H1 (cell line): Measurements from ENCODE around the gene WDFY3. TPM values are rescaled to one million over a fixed set of nuclear protein-coding genes. Genes with fewer than 3 reads are reported as not detected.

Source experiments
- CTCF ChIA-PET: fragments of 300-600 bp; sonication (Branson Sonifier 250); formaldehyde crosslinking; loops from one replicate; lab custom pipeline; 2021; ENCODE audit not compliant: partially characterized antibody; lab: Charles Lee
- POLR2A ChIA-PET: fragments of 300-600 bp; sonication (Branson Sonifier 250); formaldehyde crosslinking; loops from one replicate; lab custom pipeline; 2021; ENCODE audit warnings: inconsistent platforms; ENCODE audit not compliant: partially characterized antibody; lab: Charles Lee
- DNase-seq, 2 experiments: peaks; one replicate each; pipeline versions ENCODE4 v3.0.0 to v3.0.0-alpha.2; 2010 to 2022; ENCODE audit warnings: low spot score in 2 of 2, low read depth in 1 of 2, mixed read lengths in 1 of 2
- FAIRE-seq: peaks from 2 replicates; lab custom pipeline; 2011; peaks lifted over from hg19 to GRCh38; lab: Jason Lieb, UNC
- H2AFZ ChIP-seq: 2 replicates; pipeline ENCODE4 v1.8.1; 2012; ENCODE audit warnings: low read length, inconsistent platforms
- H2AK5ac ChIP-seq: 2 replicates; pipeline ENCODE4 v1.6.1; 2013; ENCODE audit warnings: low read depth, low read length
- H2BK120ac ChIP-seq: replicated peaks from 2 replicates; pipeline ENCODE3; 2013; ENCODE audit warnings: low read depth, low read length, inconsistent platforms
- H2BK12ac ChIP-seq: 2 replicates; pipeline ENCODE4 v1.6.1; 2013; ENCODE audit warnings: low read depth, low read length
- H2BK15ac ChIP-seq: 2 replicates; pipeline ENCODE4 v1.6.1; 2013; ENCODE audit warnings: low read length
- H2BK20ac ChIP-seq: 2 replicates; pipeline ENCODE4 v1.6.1; 2013; ENCODE audit warnings: low read length
- H2BK5ac ChIP-seq: 2 replicates; pipeline ENCODE4 v1.6.1; 2013; ENCODE audit warnings: low read depth, low read length
- H3K14ac ChIP-seq: 2 replicates; pipeline ENCODE4 v1.6.1; 2013; ENCODE audit warnings: inconsistent platforms; ENCODE audit not compliant: insufficient read length
- H3K18ac ChIP-seq: 2 replicates; pipeline ENCODE4 v1.6.1; 2013; ENCODE audit warnings: low read length; ENCODE audit errors: extremely low read depth
- H3K23ac ChIP-seq: 2 replicates; pipeline ENCODE4 v1.6.1; 2013; ENCODE audit warnings: inconsistent platforms; ENCODE audit not compliant: insufficient read length
- H3K23me2 ChIP-seq: 2 replicates; pipeline ENCODE4 v1.6.1; 2013; ENCODE audit warnings: low read depth, low read length
- H3K27ac ChIP-seq: 2 replicates; pipeline ENCODE4 v1.6.1; 2011; ENCODE audit warnings: low read depth, low read length, inconsistent platforms
- H3K27me3 ChIP-seq, 4 experiments: replicated peaks in 1 of 4; 1 replicate in 1 of 4; 2 replicates in 3 of 4; pipeline versions ENCODE4 v1.6.1 to v1.8.1; 2011 to 2013; ENCODE audit warnings: low read length in 3 of 4, mild to moderate bottlenecking in 3 of 4, inconsistent platforms in 2 of 4, mixed read lengths in 2 of 4, moderate library complexity in 1 of 4; ENCODE audit not compliant: control insufficient read depth in 3 of 4, insufficient read depth in 3 of 4; ENCODE audit errors: extremely low read depth in 1 of 4
- H3K36me3 ChIP-seq, 4 experiments: 2 replicates each; pipeline versions ENCODE4 v1.6.1 to v1.8.1; 2011 to 2013; ENCODE audit warnings: mild to moderate bottlenecking in 4 of 4, low read length in 3 of 4, moderate library complexity in 2 of 4, control low read depth in 1 of 4, inconsistent platforms in 1 of 4; ENCODE audit not compliant: insufficient read depth in 4 of 4, control insufficient read depth in 2 of 4
- H3K4ac ChIP-seq: replicated peaks from 2 replicates; pipeline ENCODE3; 2013; ENCODE audit warnings: low read length, low read depth, mixed read lengths, inconsistent platforms; ENCODE audit not compliant: insufficient read length
- H3K4me1 ChIP-seq, 4 experiments: replicated peaks in 1 of 4; 1 replicate in 1 of 4; 2 replicates in 3 of 4; pipeline versions ENCODE4 v1.6.1 to v1.8.1; 2011 to 2013; ENCODE audit warnings: low read length in 3 of 4, inconsistent platforms in 2 of 4, mixed read lengths in 1 of 4; ENCODE audit not compliant: insufficient read depth in 4 of 4, control insufficient read depth in 3 of 4
- H3K4me2 ChIP-seq, 2 experiments: 2 replicates each; pipeline versions ENCODE4 v1.6.1 to v1.8.1; 2011 to 2013; ENCODE audit warnings: low read depth in 2 of 2, low read length in 2 of 2, control low read depth in 1 of 2, inconsistent platforms in 1 of 2, mild to moderate bottlenecking in 1 of 2; ENCODE audit not compliant: insufficient read depth in 1 of 2
- H3K4me3 ChIP-seq, 4 experiments: fragments of 200-600, 300-600 bp in 1 of 4; sonication (generic), shearing (Covaris generic), sonication (Bioruptor Twin) in 1 of 4; 2 replicates each; pipeline versions ENCODE4 v1.5.1 to v1.8.1; 2011 to 2016; ENCODE audit warnings: low read length in 4 of 4, low read depth in 3 of 4, control low read depth in 2 of 4, inconsistent platforms in 2 of 4, mild to moderate bottlenecking in 2 of 4, mixed read lengths in 1 of 4, moderate library complexity in 1 of 4; ENCODE audit not compliant: insufficient read depth in 2 of 4; ENCODE audit errors: extremely low read depth in 1 of 4
- H3K56ac ChIP-seq: replicated peaks from 2 replicates; pipeline ENCODE3; 2013; ENCODE audit warnings: low read depth, mild to moderate bottlenecking, mixed read lengths, low read length, inconsistent platforms; ENCODE audit not compliant: insufficient read length
- H3K79me1 ChIP-seq: 2 replicates; pipeline ENCODE4 v1.6.1; 2013; ENCODE audit warnings: low read depth, low read length, control low read depth
- H3K79me2 ChIP-seq, 2 experiments: 2 replicates each; pipeline versions ENCODE4 v1.6.1 to v1.8.1; 2012 to 2013; ENCODE audit warnings: low read length in 2 of 2, mild to moderate bottlenecking in 2 of 2, inconsistent platforms in 1 of 2; ENCODE audit not compliant: insufficient read depth in 2 of 2, control insufficient read depth in 1 of 2
- H3K9ac ChIP-seq, 4 experiments: replicated peaks in 1 of 4; 1 replicate in 1 of 4; 2 replicates in 3 of 4; pipeline versions ENCODE4 v1.6.1 to v1.8.1; 2011 to 2013; ENCODE audit warnings: low read depth in 3 of 4, low read length in 3 of 4, control low read depth in 2 of 4, mild to moderate bottlenecking in 2 of 4, moderate library complexity in 2 of 4, inconsistent platforms in 1 of 4; ENCODE audit errors: extremely low read depth in 1 of 4
- H3K9me3 ChIP-seq, 2 experiments: 2 replicates each; pipeline versions ENCODE4 v1.6.1 to v1.8.1; 2012 to 2013; ENCODE audit warnings: mild to moderate bottlenecking in 2 of 2, moderate library complexity in 2 of 2, control low read depth in 1 of 2, inconsistent platforms in 1 of 2, low read depth in 1 of 2, low read length in 1 of 2, mixed read lengths in 1 of 2; ENCODE audit not compliant: insufficient read depth in 2 of 2
- H4K20me1 ChIP-seq, 2 experiments: replicated peaks in 1 of 2; 2 replicates each; pipeline versions ENCODE3 to v1.8.1; 2011 to 2013; ENCODE audit warnings: inconsistent platforms in 2 of 2, low read length in 2 of 2, mild to moderate bottlenecking in 1 of 2; ENCODE audit not compliant: insufficient read depth in 2 of 2, control insufficient read depth in 1 of 2
- H4K5ac ChIP-seq: 2 replicates; pipeline ENCODE4 v1.6.1; 2013; ENCODE audit warnings: low read length, low read depth, mixed read lengths, inconsistent platforms; ENCODE audit not compliant: insufficient read length
- H4K8ac ChIP-seq: 2 replicates; pipeline ENCODE4 v1.8.0; 2013; ENCODE audit warnings: mild to moderate bottlenecking, moderate library complexity, low read length, inconsistent platforms; ENCODE audit not compliant: insufficient read depth; ENCODE audit errors: extremely low read depth
- H4K91ac ChIP-seq: replicated peaks from 2 replicates; pipeline ENCODE3; 2013; ENCODE audit warnings: low read length, mixed read lengths, inconsistent platforms; ENCODE audit not compliant: insufficient read length
- ATF2 ChIP-seq: IDR thresholded peaks from 2 replicates; pipeline ENCODE4 v1.6.1; 2012; ENCODE audit warnings: low read length, inconsistent platforms
- ATF3 ChIP-seq: IDR thresholded peaks from 2 replicates; pipeline ENCODE4 v1.6.1; 2011; ENCODE audit warnings: low read depth, mild to moderate bottlenecking, low read length; ENCODE audit not compliant: insufficient read depth
- WGBS, 2 experiments: shearing (Covaris generic) in 1 of 2; methylation state at CpG; one replicate each; pipeline versions ENCODE4 v1.1.6 to v1.1.7; 2013 to 2015; ENCODE audit warnings: low lambda C conversion rate in 2 of 2, mixed read lengths in 2 of 2, inconsistent platforms in 1 of 2, low coverage in 1 of 2, missing lambda C conversion rate in 1 of 2; ENCODE audit not compliant: insufficient replicate concordance in 2 of 2, insufficient coverage in 1 of 2, insufficient read length in 1 of 2; ENCODE audit errors: extremely low coverage in 1 of 2, missing lambda C conversion rate in 1 of 2; 5-methylcytosine and 5-hydroxymethylcytosine counted together
- polyA plus RNA-seq, 7 experiments: library from polyadenylated mRNA; depleted of rRNA in 3 of 7; stranded (reverse) in 5 of 7; unstranded in 2 of 7; fragments of >200 nt in 5 of 7; fragments of 200-250 nt in 2 of 7; gene quantifications; 1 replicate in 5 of 7; 2 replicates in 1 of 7; 4 replicates in 1 of 7; pipeline versions ENCODE4 v1.2.1 to v1.2.3, GENCODE V29; 2011 to 2013; ENCODE audit warnings: missing spikeins in 2 of 7, mixed read lengths in 2 of 7
- total RNA-seq: library from RNA; stranded (reverse); fragmentation: NEBNext Ultra II Directional; extraction: Animal tissue kit (Norgen Biotek cat#: 25700); gene quantifications from 2 replicates; pipeline ENCODE4 v1.2.1, GENCODE V29; 2021

The WDFY3 gene
- total and polyA plus RNA-seq, 2 of the 8 experiments (the other 6 are each of a cell fraction or from before 2014, with no cell fraction given): 25.6 to 62.4 TPM

- Histone ChIP-seq H3K27ac (no peak overlapping the region), H3K56ac (no peak overlapping the region), H3K14ac (no peak overlapping the region), H3K9ac (no peak overlapping the region), H2BK20ac (no peak overlapping the region), H2BK120ac (no peak overlapping the region), H3K9me3 (no peaks in the 10 kb centered on the region), H3K79me2 (peaks cover 0 to 51% of the 10 kb centered on the region in 2 experiments; a peak in 2 of 4 replicates), H3K4ac (no peak overlapping the region), H2AFZ (no peak overlapping the region), H3K36me3 (no peaks in the 10 kb centered on the region; a peak in 1 of 8 replicates), H3K79me1 (no peaks in the 10 kb centered on the region; the same call in 1 of the 2 replicates), H3K4me2 (no peak overlapping the region), H3K4me1 (peaks cover 0 to 7% (median 2%) of the 10 kb centered on the region in 4 experiments; a peak in 2 of 7 replicates), H2BK15ac (no peak overlapping the region), H2AK5ac (no peak overlapping the region), H3K23ac (no peak overlapping the region), H3K27me3 (no peaks in the 10 kb centered on the region), H3K23me2 (no peaks in the 10 kb centered on the region), H2BK12ac (no peak overlapping the region), H2BK5ac (no peak overlapping the region), H3K4me3 (no peak overlapping the region), H4K91ac (no peak overlapping the region), H3K18ac (no peak overlapping the region), H4K20me1 (no peaks in the 10 kb centered on the region), H4K5ac (no peak overlapping the region), H4K8ac (no peak overlapping the region)
- no peak for DNase-seq
- FAIRE-seq: no peak
- 87% methylated on average over 6 of the region's 6 CpGs; no CpG with 5 or more reads in 1 of the 2 experiments for WGBS, 2 experiments
- TF ChIP-seq ATF2 (no peak), ATF3 (no peak)
- POLR2A ChIA-PET: no interaction called here
- CTCF ChIA-PET: no interaction called here
Observed at GRCh38 chr4:84917086-84917821, 49.2 kb downstream of the WDFY3 start.
